DOHH2 (cell line): ENCODE measurements around the gene WWOX.

Experiments used
- EZH2phosphoT487 ChIP-seq: fragments of 200-600 bp; sonication (generic); IDR thresholded peaks from 2 replicates; pipeline ENCODE4 v1.6.1; 2017; ENCODE audit warnings: borderline replicate concordance, mild to moderate bottlenecking, antibody characterized with exemption, low read length, moderate library complexity, mixed read lengths
- TF ChIP-seq, protein P1 (sequence below): fragments of 200-600 bp; sonication (generic); IDR thresholded peaks from one replicate; pipeline ENCODE4 v1.5.1; 2014; ENCODE audit warnings: antibody characterized with exemption, mild to moderate bottlenecking, low read depth, low read length; ENCODE audit not compliant: poor library complexity, severe bottlenecking

DNA sequence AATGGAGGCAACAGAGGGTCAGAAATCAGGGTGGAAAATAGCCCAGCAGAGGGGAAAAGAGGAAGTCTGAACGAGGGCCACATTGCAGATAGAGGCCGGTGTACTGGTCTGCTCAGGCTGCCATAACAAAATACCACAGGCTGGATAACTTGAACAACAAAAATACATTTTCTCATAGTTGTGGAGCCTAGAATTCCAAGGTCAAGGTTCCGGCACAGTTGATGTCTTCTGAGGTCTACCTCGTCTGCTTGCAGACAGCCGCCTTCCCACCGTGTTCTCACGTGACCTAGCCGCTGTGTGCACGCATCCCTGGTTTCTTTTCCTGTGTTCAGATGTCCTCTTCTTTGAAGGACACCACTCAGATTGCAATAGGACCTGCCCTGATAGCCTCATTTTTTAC, 249.4 kb downstream of the WWOX start:
- TF ChIP-seq, protein P1, sequence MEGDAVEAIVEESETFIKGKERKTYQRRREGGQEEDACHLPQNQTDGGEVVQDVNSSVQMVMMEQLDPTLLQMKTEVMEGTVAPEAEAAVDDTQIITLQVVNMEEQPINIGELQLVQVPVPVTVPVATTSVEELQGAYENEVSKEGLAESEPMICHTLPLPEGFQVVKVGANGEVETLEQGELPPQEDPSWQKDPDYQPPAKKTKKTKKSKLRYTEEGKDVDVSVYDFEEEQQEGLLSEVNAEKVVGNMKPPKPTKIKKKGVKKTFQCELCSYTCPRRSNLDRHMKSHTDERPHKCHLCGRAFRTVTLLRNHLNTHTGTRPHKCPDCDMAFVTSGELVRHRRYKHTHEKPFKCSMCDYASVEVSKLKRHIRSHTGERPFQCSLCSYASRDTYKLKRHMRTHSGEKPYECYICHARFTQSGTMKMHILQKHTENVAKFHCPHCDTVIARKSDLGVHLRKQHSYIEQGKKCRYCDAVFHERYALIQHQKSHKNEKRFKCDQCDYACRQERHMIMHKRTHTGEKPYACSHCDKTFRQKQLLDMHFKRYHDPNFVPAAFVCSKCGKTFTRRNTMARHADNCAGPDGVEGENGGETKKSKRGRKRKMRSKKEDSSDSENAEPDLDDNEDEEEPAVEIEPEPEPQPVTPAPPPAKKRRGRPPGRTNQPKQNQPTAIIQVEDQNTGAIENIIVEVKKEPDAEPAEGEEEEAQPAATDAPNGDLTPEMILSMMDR = no peak
- TF ChIP-seq EZH2phosphoT487 = no peak
